Stimulated activated CD4-positive, alpha-beta T cell treated with anti-CD3 and anti-CD28 coated beads, Interleukin-4, amount 100 ng/mL, for 24 hours (primary cell): ENCODE results near the gene GMPPB.
"Not testable (repeated sequence)": the region's sequence is repeated elsewhere in the genome, so short reads cannot be mapped to it uniquely, and the experiment has no call there.

Experiments
- DNase-seq: peaks from one replicate; pipeline ENCODE4 v3.0.0-alpha.2; 2020

Gene GMPPB

GRCh38 chr3:49723628-49724551 lies at the start of gene GMPPB:
Gene GMPPB, minus strand, starts transcription at chr3:49723951. Its CDS starts 225 bp downstream, at chr3:49723726.
- DNase-seq: peak; percentile 93

GRCh38 chr3:49772703-49773102 lies 49.0 kb upstream of the GMPPB start:
- no peak for DNase-seq

GRCh38 chr3:49771340-49771938 lies 47.7 kb upstream of the GMPPB start:
- no peak for DNase-seq

GRCh38 chr3:49769926-49770325 lies 46.2 kb upstream of the GMPPB start:
- no peak for DNase-seq

- no peak for DNase-seq
Measured at GRCh38 chr3:49769286-49769915, 45.6 kb upstream of the GMPPB start.

GRCh38 chr3:49763981-49764380 lies 40.2 kb upstream of the GMPPB start:
- no peak for DNase-seq

GRCh38 chr3:49761661-49762060 lies 37.9 kb upstream of the GMPPB start:
- DNase-seq: no peak

GRCh38 chr3:49759226-49759625 lies 35.5 kb upstream of the GMPPB start:
- no peak for DNase-seq

- no peak for DNase-seq
Measured at GRCh38 chr3:49757197-49757596, 33.4 kb upstream of the GMPPB start.

- DNase-seq: no peak
Measured at GRCh38 chr3:49756036-49756435, 32.3 kb upstream of the GMPPB start.

- DNase-seq: no peak
Measured at GRCh38 chr3:49754536-49754935, 30.8 kb upstream of the GMPPB start.

- no peak for DNase-seq
Measured at GRCh38 chr3:49751501-49751900, 27.8 kb upstream of the GMPPB start.

GRCh38 chr3:49750056-49750455 lies 26.3 kb upstream of the GMPPB start:
- no peak for DNase-seq

GRCh38 chr3:49748874-49749273 lies 25.1 kb upstream of the GMPPB start:
- not testable (repeated sequence) for DNase-seq

- DNase-seq: no peak
Measured at GRCh38 chr3:49747792-49748480, 24.2 kb upstream of the GMPPB start.

GRCh38 chr3:49745986-49746385 lies 22.2 kb upstream of the GMPPB start:
- no peak for DNase-seq

- DNase-seq: no peak
Measured at GRCh38 chr3:49740427-49740826, 16.7 kb upstream of the GMPPB start.

- DNase-seq: no peak
Measured at GRCh38 chr3:49738067-49738713, 14.4 kb upstream of the GMPPB start.

GRCh38 chr3:49734752-49735151 lies 11.0 kb upstream of the GMPPB start:
- DNase-seq: no peak

- DNase-seq: no peak
Measured at GRCh38 chr3:49733551-49733950, 9.8 kb upstream of the GMPPB start.

- no peak for DNase-seq
Measured at GRCh38 chr3:49732597-49732996, 8.8 kb upstream of the GMPPB start.

GRCh38 chr3:49729966-49730609 lies 6.3 kb upstream of the GMPPB start:
- no peak for DNase-seq
